Upper lobe of left lung (tissue), 4 donors: ENCODE results near the gene MED13L.

Experiments used
- EP300 ChIP-seq, 4 donors: sonication (generic); formaldehyde crosslinking; IDR thresholded peaks; one replicate each; pipeline ENCODE4 v1.5.1; 2017; ENCODE audit warnings: antibody characterized with exemption in 4 of 4, control low read depth in 2 of 4
- POLR2A ChIP-seq, 4 donors: fragments of 450-650 bp; IDR thresholded peaks; one replicate each; pipeline ENCODE4 v1.5.1; 2016 to 2017; ENCODE audit warnings: antibody characterized with exemption in 4 of 4, mild to moderate bottlenecking in 2 of 4
- POLR2AphosphoS5 ChIP-seq, 2 donors: sonication (generic); formaldehyde crosslinking; IDR thresholded peaks; one replicate each; pipeline ENCODE4 v1.5.1; 2017; ENCODE audit warnings: antibody characterized with exemption in 2 of 2
- TF ChIP-seq, protein P1 (sequence below), 6 experiments: fragments of 450-650 bp in 4 of 6; fragments of 200-600 bp in 2 of 6; sonication (generic) in 2 of 6; IDR thresholded peaks; one replicate each; pipeline ENCODE4 v1.5.1; 2016 to 2019; ENCODE audit warnings: antibody characterized with exemption in 6 of 6

DNA sequence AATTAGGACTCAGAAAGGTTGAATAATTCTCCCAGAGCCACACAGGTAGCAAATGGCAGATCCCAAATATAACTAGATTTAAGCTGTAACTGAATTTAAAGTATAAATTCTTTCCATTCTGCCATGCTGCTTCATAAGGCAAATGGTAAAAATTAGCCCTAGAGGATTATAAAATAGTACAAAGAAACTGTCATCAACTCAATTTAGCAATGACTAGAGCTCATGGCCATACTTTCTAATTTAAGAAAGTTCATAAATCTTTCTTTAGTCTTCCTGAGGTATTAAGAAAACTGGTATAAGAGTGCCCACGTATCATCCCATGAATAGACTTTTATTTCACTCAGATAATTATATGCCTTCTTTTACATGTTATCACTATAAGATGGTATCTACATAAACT is 34.8 kb downstream of the MED13L start:
- TF ChIP-seq POLR2AphosphoS5 (IDR thresholded peaks at IDR 0.05), result no peak
- TF ChIP-seq, protein P1, sequence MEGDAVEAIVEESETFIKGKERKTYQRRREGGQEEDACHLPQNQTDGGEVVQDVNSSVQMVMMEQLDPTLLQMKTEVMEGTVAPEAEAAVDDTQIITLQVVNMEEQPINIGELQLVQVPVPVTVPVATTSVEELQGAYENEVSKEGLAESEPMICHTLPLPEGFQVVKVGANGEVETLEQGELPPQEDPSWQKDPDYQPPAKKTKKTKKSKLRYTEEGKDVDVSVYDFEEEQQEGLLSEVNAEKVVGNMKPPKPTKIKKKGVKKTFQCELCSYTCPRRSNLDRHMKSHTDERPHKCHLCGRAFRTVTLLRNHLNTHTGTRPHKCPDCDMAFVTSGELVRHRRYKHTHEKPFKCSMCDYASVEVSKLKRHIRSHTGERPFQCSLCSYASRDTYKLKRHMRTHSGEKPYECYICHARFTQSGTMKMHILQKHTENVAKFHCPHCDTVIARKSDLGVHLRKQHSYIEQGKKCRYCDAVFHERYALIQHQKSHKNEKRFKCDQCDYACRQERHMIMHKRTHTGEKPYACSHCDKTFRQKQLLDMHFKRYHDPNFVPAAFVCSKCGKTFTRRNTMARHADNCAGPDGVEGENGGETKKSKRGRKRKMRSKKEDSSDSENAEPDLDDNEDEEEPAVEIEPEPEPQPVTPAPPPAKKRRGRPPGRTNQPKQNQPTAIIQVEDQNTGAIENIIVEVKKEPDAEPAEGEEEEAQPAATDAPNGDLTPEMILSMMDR (IDR thresholded peaks at IDR 0.05), result no peak
- TF ChIP-seq POLR2A (IDR thresholded peaks at IDR 0.05), result no peak
- no peak for TF ChIP-seq EP300 (IDR thresholded peaks at IDR 0.05)
